ENCODE data around the gene TRABD2B.

DNA sequence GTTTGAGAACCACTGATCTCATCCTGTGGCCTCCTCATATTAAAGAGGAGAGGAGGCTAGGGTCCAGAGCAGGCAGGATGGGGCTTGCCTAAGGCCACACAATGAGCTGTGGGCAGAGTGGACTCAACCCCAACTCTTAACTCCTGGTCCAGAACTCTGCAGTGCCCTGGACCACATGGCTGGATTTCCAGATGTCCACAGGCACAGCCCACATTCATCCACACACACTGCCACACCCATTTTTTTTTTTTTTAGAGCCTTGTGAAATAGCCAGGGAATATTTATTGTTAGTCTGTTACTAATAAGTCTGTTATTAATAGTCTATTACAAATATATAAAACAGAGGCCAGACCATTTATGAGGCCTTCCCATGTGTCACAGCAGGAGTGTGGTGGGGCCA is 192.2 kb downstream of the TRABD2B start:
- TF ChIP-seq RFX5 (IDR thresholded peaks at IDR 0.05; ENCODE audit: low read depth, low read length): no peak
- no peak for TF ChIP-seq CTCF (conservative IDR thresholded peaks at IDR 0.05; ENCODE audit: low read depth, low read length)
- no peak for TF ChIP-seq POLR2A (IDR thresholded peaks at IDR 0.05; ENCODE audit: low read depth, low read length)
- no peak for TF ChIP-seq MAFK (IDR thresholded peaks at IDR 0.05; ENCODE audit: low read depth, low read length)
- no peak for TF ChIP-seq MXI1 (IDR thresholded peaks at IDR 0.05; ENCODE audit: borderline replicate concordance, low read depth, low read length)
- TF ChIP-seq, protein P1, sequence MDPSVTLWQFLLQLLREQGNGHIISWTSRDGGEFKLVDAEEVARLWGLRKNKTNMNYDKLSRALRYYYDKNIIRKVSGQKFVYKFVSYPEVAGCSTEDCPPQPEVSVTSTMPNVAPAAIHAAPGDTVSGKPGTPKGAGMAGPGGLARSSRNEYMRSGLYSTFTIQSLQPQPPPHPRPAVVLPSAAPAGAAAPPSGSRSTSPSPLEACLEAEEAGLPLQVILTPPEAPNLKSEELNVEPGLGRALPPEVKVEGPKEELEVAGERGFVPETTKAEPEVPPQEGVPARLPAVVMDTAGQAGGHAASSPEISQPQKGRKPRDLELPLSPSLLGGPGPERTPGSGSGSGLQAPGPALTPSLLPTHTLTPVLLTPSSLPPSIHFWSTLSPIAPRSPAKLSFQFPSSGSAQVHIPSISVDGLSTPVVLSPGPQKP (IDR thresholded peaks at IDR 0.05; ENCODE audit: borderline replicate concordance, low read depth, low read length): no peak
- TF ChIP-seq, protein P2, sequence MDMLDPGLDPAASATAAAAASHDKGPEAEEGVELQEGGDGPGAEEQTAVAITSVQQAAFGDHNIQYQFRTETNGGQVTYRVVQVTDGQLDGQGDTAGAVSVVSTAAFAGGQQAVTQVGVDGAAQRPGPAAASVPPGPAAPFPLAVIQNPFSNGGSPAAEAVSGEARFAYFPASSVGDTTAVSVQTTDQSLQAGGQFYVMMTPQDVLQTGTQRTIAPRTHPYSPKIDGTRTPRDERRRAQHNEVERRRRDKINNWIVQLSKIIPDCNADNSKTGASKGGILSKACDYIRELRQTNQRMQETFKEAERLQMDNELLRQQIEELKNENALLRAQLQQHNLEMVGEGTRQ (IDR thresholded peaks at IDR 0.05; ENCODE audit: low read depth, low read length): no peak
- no peak for TF ChIP-seq BHLHE40 (IDR thresholded peaks at IDR 0.05; ENCODE audit: low read depth, low read length)
- no peak for TF ChIP-seq CEBPB (IDR thresholded peaks at IDR 0.05; ENCODE audit: low read depth, low read length)
- TF ChIP-seq RAD21 (IDR thresholded peaks at IDR 0.05; ENCODE audit: low read length): no peak
